Measurements from ENCODE around the gene IL6.

DNA sequence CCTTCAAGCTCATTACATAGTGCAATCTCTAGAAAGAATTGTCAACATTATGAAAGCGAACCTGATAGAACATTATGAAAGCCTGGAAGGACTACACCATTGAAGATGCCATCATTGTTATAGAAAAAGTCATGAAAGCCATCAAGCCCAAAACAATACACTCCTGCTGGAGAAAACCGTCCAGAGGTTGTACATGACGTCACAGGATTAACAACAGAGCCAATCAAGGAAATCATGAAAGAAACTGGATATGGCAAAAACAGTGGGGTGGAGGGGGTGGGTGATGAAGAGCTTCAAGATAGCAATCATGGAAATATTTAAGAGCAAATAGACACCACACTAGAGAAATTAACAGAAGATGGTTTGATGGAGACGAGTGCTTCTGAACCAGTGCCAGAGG is 50.0 kb downstream of the IL6 start:
- TF ChIP-seq, protein P1, sequence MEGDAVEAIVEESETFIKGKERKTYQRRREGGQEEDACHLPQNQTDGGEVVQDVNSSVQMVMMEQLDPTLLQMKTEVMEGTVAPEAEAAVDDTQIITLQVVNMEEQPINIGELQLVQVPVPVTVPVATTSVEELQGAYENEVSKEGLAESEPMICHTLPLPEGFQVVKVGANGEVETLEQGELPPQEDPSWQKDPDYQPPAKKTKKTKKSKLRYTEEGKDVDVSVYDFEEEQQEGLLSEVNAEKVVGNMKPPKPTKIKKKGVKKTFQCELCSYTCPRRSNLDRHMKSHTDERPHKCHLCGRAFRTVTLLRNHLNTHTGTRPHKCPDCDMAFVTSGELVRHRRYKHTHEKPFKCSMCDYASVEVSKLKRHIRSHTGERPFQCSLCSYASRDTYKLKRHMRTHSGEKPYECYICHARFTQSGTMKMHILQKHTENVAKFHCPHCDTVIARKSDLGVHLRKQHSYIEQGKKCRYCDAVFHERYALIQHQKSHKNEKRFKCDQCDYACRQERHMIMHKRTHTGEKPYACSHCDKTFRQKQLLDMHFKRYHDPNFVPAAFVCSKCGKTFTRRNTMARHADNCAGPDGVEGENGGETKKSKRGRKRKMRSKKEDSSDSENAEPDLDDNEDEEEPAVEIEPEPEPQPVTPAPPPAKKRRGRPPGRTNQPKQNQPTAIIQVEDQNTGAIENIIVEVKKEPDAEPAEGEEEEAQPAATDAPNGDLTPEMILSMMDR (conservative IDR thresholded peaks at IDR 0.05; ENCODE audit: low read depth, low read length): no peak
- no peak for TF ChIP-seq EZH2 (IDR thresholded peaks at IDR 0.05; ENCODE audit: low read length, unreplicated experiment)
- no peak for TF ChIP-seq EZH2phosphoT487 (IDR thresholded peaks at IDR 0.05; ENCODE audit: borderline replicate concordance, low read length)

All from PC-3 (cell line).